Gastroesophageal sphincter (tissue), 4 donors: ENCODE data around the gene ATP6V0A4. TPM values are rescaled to one million over a fixed set of nuclear protein-coding genes. Genes with fewer than 3 reads are reported as not detected.
"Not testable (repeated sequence)": the region's sequence is repeated elsewhere in the genome, so short reads cannot be mapped to it uniquely, and the experiment has no call there.

ENCODE experiments used
- ATAC-seq: fragments of 150-250 bp; one replicate; pipeline ENCODE4 v1.9.1; 2016; ENCODE audit warnings: mild to moderate bottlenecking, moderate library complexity
- H3K27ac ChIP-seq, 4 donors: fragments of 200-600 bp; sonication (generic) in 3 of 4; 1 replicate in 3 of 4; 2 replicates in 1 of 4; pipeline ENCODE4 v1.5.1; 2016 to 2019
- H3K27me3 ChIP-seq: fragments of 200-600 bp; sonication (generic); one replicate; pipeline ENCODE4 v1.5.1; 2019
- H3K36me3 ChIP-seq, 2 donors: fragments of 200-600 bp; sonication (generic); one replicate each; pipeline ENCODE4 v1.5.1; 2019; ENCODE audit warnings: control low read depth in 1 of 2
- H3K4me1 ChIP-seq, 3 donors: fragments of 200-600 bp; sonication (generic); 1 replicate in 2 of 3; 2 replicates in 1 of 3; pipeline ENCODE4 v1.5.1; 2016 to 2019; ENCODE audit warnings: control low read depth in 2 of 3
- H3K4me3 ChIP-seq, 2 donors: fragments of 200-600 bp; sonication (generic); one replicate each; pipeline ENCODE4 v1.5.1; 2019; ENCODE audit warnings: mild to moderate bottlenecking in 1 of 2, moderate library complexity in 1 of 2
- H3K9me3 ChIP-seq, 3 donors: fragments of 200-600 bp; sonication (generic); one replicate each; pipeline ENCODE4 v1.5.1; 2017 to 2019; ENCODE audit warnings: control low read depth in 2 of 3
- EP300 ChIP-seq: sonication (generic); formaldehyde crosslinking; IDR thresholded peaks from one replicate; pipeline ENCODE4 v1.6.1; 2017; ENCODE audit warnings: antibody characterized with exemption, mild to moderate bottlenecking
- POLR2A ChIP-seq, 2 donors: fragments of 450-650 bp; IDR thresholded peaks; one replicate each; pipeline ENCODE4 v1.6.1; 2017; ENCODE audit warnings: antibody characterized with exemption in 2 of 2, mild to moderate bottlenecking in 2 of 2, moderate library complexity in 1 of 2
- POLR2AphosphoS5 ChIP-seq: sonication (generic); formaldehyde crosslinking; IDR thresholded peaks from one replicate; pipeline ENCODE4 v1.6.1; 2017; ENCODE audit warnings: antibody characterized with exemption
- WGBS, 2 donors: methylation state at CpG; one replicate each; pipeline ENCODE4 v1.1.5; 2018; ENCODE audit warnings: low coverage in 1 of 2; 5-methylcytosine and 5-hydroxymethylcytosine counted together
- total RNA-seq, 4 donors: library from RNA; depleted of rRNA; stranded (reverse); fragments of >200 nt; gene quantifications; one replicate each; pipeline ENCODE4 v1.1.0, GENCODE V29; 2016
- TF ChIP-seq, protein P1 (sequence below), 4 experiments: fragments of 200-600 bp in 2 of 4; fragments of 450-650 bp in 2 of 4; sonication (generic) in 1 of 4; IDR thresholded peaks; one replicate each; pipeline ENCODE4 v1.5.1; 2017 to 2019; ENCODE audit warnings: antibody characterized with exemption in 4 of 4, mild to moderate bottlenecking in 2 of 4, moderate library complexity in 2 of 4

The ATP6V0A4 gene
- total RNA-seq, 4 donors from 2014 or later = 0.82 TPM; not detected in 3

GRCh38 chr7:138813945-138814344 lies 15.9 kb upstream of the ATP6V0A4 start:
- 69 to 83% methylated on average over 2 of the region's 2 CpGs for WGBS, 2 donors
- Histone ChIP-seq H3K36me3 (no peaks in the 10 kb centered on the region), H3K4me1 (no peaks in the 10 kb centered on the region), H3K27ac (no peak overlapping the region), H3K9me3 (no peaks in the 10 kb centered on the region), H3K27me3 (no peaks in the 10 kb centered on the region), H3K4me3 (no peak overlapping the region)
- no peak for ATAC-seq
- TF ChIP-seq EP300 (no peak), POLR2A (IDR thresholded peaks at IDR 0.05) (no peak), POLR2AphosphoS5 (no peak)
- TF ChIP-seq, protein P1, sequence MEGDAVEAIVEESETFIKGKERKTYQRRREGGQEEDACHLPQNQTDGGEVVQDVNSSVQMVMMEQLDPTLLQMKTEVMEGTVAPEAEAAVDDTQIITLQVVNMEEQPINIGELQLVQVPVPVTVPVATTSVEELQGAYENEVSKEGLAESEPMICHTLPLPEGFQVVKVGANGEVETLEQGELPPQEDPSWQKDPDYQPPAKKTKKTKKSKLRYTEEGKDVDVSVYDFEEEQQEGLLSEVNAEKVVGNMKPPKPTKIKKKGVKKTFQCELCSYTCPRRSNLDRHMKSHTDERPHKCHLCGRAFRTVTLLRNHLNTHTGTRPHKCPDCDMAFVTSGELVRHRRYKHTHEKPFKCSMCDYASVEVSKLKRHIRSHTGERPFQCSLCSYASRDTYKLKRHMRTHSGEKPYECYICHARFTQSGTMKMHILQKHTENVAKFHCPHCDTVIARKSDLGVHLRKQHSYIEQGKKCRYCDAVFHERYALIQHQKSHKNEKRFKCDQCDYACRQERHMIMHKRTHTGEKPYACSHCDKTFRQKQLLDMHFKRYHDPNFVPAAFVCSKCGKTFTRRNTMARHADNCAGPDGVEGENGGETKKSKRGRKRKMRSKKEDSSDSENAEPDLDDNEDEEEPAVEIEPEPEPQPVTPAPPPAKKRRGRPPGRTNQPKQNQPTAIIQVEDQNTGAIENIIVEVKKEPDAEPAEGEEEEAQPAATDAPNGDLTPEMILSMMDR (IDR thresholded peaks at IDR 0.05) = no peak

GRCh38 chr7:138811327-138811726 lies 13.3 kb upstream of the ATP6V0A4 start:
- 88 to 100% methylated on average over 1 of the region's 2 CpGs for WGBS, 2 donors
- ATAC-seq, H3K36me3 ChIP-seq, H3K9me3 ChIP-seq, H3K4me1 ChIP-seq, H3K27me3 ChIP-seq, H3K27ac ChIP-seq, H3K4me3 ChIP-seq: not testable (repeated sequence)

GRCh38 chr7:138809346-138809745 lies 11.3 kb upstream of the ATP6V0A4 start:
- no peaks in the 10 kb centered on the region for H3K36me3 ChIP-seq
- H3K9me3 ChIP-seq = peaks cover 0 to 9% (median 0%) of the 10 kb centered on the region in 3 donors
- H3K4me1 ChIP-seq = no peaks in the 10 kb centered on the region
- 42 to 71% methylated on average over 2 to 3 of the region's 4 CpGs for WGBS, 2 donors
- H3K27ac ChIP-seq = no peak overlapping the region
- no peak for ATAC-seq
- H3K27me3 ChIP-seq = no peaks in the 10 kb centered on the region
- H3K4me3 ChIP-seq = no peak overlapping the region
- TF ChIP-seq EP300 (no peak), POLR2AphosphoS5 (no peak), POLR2A (IDR thresholded peaks at IDR 0.05) (no peak)
- TF ChIP-seq, protein P1 (IDR thresholded peaks at IDR 0.05) = no peak

DNA sequence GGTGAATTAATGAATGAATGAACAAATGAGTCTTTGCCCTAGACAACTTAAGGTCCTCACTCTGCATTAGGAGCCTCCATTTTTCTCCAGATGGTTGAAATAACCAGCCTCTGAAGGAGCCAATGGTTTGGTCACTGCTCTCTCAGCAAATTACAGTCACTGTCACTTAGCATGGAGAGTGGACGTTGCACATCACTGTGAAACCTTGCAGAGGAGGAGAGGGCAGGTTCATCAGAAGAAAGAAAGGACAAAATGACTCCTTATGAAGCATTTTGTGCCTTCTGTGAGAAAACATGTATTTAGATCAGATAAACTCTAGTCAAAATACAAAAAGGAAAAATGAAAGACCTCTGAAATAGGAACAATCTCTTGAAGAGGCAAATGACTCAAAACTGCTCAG lies 6.6 kb upstream of the ATP6V0A4 start:
- no peak for TF ChIP-seq POLR2A (IDR thresholded peaks at IDR 0.05)
- TF ChIP-seq, protein P1 (IDR thresholded peaks at IDR 0.05) = no peak
- no peak for TF ChIP-seq EP300
- no peak for TF ChIP-seq POLR2AphosphoS5
- Histone ChIP-seq H3K4me1 (no peaks in the 10 kb centered on the region), H3K4me3 (no peak overlapping the region), H3K27me3 (peaks cover 6% of the 10 kb centered on the region), H3K36me3 (no peaks in the 10 kb centered on the region), H3K9me3 (peaks cover 0 to 9% (median 0%) of the 10 kb centered on the region in 3 donors), H3K27ac (no peak overlapping the region)
- WGBS, 2 donors = 80% methylated on average over 1 of the region's 1 CpG; no CpG with 5 or more reads in 1 of the 2 donors
- ATAC-seq = no peak

DNA sequence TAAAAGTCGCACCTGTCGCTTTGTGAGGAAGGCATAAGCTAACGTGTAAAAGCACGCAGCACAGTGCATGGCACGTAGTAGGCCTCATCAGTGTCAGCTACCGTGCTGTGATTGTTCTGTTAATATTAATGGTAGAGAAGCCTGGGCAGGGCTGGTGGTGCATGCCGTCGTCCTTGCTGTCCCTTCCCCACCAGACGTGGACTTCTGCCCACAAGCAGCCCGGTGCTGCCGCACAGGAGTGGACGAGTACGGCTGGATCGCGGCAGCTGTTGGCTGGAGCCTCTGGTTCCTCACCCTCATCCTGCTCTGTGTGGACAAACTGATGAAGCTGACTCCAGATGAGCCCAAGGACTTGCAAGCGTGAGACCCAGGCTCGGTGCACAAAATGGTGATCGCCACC lies 4.7 kb upstream of the ATP6V0A4 start:
- H3K9me3 ChIP-seq = peaks cover 0 to 3% (median 0%) of the 10 kb centered on the region in 3 donors
- no peak overlapping the region for H3K4me3 ChIP-seq
- TF ChIP-seq POLR2A (IDR thresholded peaks at IDR 0.05) (no peak), EP300 (no peak), POLR2AphosphoS5 (no peak)
- TF ChIP-seq, protein P1 (IDR thresholded peaks at IDR 0.05) = no peak
- no peaks in the 10 kb centered on the region for H3K36me3 ChIP-seq
- no peak for ATAC-seq
- 91 to 97% methylated on average over 4 to 5 of the region's 18 CpGs for WGBS, 2 donors
- peaks cover 10% of the 10 kb centered on the region for H3K27me3 ChIP-seq
- no peak overlapping the region for H3K27ac ChIP-seq
- no peaks in the 10 kb centered on the region for H3K4me1 ChIP-seq
